GM12865 (cell line): ENCODE results near the gene MYO1H.
"Not testable (repeated sequence)": the region's sequence is repeated elsewhere in the genome, so short reads cannot be mapped to it uniquely, and the experiment has no call there.

ENCODE experiments used
- DNase-seq: peaks from one replicate; pipeline ENCODE4 v3.0.0; 2010; ENCODE audit warnings: low read depth
- H3K4me3 ChIP-seq: 2 replicates; pipeline ENCODE4 v1.5.1; 2011; ENCODE audit warnings: mild to moderate bottlenecking, low read depth, low read length, control low read depth
- TF ChIP-seq, protein P1 (sequence below): IDR thresholded peaks from 2 replicates; pipeline ENCODE4 v1.5.1; 2011; ENCODE audit warnings: low read length, control low read depth, low read depth, inconsistent platforms; ENCODE audit not compliant: insufficient read depth; ENCODE audit errors: missing control alignments

The MYO1H gene

DNA sequence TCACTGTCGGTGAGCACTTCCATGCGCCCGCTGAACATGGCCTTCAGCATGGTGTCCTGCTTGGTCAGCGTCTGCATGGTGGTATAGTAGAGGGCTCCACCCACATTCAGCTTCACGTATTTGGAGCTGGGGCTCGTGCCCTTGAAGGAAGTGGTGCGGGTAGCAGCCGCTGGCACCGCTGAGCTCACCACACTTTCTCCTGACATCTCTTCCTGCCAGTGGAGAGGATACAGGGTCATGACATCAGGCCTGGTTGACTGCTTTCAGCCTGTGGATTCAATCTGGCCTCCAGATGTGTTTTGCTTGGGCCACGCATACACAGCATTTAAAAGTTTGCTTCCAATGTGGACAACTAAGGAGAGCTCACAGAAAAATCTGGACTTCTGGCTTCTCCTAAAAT is 121.8 kb downstream of the MYO1H start:
- H3K4me3 ChIP-seq = no peak overlapping the region
- no peak for DNase-seq
- TF ChIP-seq, protein P1, sequence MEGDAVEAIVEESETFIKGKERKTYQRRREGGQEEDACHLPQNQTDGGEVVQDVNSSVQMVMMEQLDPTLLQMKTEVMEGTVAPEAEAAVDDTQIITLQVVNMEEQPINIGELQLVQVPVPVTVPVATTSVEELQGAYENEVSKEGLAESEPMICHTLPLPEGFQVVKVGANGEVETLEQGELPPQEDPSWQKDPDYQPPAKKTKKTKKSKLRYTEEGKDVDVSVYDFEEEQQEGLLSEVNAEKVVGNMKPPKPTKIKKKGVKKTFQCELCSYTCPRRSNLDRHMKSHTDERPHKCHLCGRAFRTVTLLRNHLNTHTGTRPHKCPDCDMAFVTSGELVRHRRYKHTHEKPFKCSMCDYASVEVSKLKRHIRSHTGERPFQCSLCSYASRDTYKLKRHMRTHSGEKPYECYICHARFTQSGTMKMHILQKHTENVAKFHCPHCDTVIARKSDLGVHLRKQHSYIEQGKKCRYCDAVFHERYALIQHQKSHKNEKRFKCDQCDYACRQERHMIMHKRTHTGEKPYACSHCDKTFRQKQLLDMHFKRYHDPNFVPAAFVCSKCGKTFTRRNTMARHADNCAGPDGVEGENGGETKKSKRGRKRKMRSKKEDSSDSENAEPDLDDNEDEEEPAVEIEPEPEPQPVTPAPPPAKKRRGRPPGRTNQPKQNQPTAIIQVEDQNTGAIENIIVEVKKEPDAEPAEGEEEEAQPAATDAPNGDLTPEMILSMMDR = no peak

DNA sequence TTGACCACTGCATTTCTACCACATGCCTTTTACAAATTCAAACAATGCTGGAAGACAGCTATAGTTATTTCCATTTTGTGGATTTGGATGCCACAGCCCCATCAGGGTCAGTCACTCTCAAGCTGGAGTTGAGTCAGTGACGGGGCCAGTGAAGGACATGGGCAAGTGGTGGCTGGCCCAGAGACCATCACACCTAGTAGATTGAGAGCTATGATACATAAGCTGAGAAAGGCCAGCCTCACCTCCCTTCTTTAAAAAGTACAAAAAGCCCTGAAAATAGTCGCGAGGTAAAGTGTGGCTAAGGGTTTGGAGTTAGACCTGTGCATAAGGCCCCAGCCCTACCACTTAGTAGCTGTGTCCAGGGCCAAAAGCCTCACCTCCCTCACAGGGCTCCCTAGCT is 125.3 kb downstream of the MYO1H start:
- no peak overlapping the region for H3K4me3 ChIP-seq
- TF ChIP-seq, protein P1 = no peak
- DNase-seq = no peak

DNA sequence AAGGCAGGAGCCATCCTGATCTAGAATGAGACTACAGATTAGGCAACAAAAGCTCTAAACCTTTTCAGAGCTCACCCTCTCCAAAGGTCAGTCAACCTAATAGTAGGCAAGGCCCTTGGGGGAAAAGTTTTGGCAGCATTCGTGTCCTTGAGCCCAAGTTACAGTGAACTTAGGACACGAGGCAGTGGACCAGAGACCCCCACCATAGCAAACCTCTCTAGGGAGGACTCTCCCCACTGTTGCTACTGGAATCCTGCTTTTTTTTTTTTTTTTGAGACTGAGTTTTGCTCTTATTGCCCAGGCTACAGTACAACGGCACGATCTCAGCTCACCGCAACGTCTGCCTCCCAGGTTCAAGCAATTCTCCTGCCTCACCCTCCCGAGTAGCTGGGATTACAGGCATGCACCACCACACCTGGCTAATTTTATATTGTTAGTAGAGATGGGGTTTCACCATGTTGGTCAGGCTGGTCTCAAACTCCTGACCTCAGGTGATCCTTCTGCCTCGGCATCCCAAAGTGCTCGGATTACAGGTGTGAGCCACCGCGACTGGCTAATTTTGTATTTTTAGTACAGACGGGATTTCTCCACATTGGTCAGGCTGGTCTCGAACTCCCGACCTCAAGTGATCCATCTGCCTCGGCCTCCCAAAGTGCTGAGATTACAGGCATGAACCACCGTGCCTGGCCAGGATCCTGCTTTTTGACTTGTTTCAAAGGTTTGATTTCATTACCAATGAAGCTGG is 126.0 kb downstream of the MYO1H start:
- DNase-seq, H3K4me3 ChIP-seq: not testable (repeated sequence)

DNA sequence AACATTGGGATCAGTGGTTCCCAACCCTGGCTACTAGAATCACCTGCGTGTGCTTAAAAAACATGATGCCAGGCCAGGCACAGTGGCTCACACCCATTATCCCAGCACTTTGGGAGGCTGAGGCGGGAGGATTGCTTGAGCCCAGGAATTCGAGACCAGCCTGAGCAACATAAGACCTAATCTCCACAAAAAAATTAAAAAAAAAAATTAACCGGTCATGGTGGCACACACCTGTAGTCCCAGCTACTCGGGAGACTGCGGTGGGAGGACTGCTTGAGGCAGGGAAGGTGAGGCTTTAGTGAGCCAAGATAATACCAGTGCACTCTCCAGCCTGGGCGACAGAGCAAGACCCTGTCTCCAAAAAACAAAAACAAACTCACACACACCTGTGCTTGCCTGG is 127.4 kb downstream of the MYO1H start:
- TF ChIP-seq, protein P1 = no peak
- no peak overlapping the region for H3K4me3 ChIP-seq
- no peak for DNase-seq

DNA sequence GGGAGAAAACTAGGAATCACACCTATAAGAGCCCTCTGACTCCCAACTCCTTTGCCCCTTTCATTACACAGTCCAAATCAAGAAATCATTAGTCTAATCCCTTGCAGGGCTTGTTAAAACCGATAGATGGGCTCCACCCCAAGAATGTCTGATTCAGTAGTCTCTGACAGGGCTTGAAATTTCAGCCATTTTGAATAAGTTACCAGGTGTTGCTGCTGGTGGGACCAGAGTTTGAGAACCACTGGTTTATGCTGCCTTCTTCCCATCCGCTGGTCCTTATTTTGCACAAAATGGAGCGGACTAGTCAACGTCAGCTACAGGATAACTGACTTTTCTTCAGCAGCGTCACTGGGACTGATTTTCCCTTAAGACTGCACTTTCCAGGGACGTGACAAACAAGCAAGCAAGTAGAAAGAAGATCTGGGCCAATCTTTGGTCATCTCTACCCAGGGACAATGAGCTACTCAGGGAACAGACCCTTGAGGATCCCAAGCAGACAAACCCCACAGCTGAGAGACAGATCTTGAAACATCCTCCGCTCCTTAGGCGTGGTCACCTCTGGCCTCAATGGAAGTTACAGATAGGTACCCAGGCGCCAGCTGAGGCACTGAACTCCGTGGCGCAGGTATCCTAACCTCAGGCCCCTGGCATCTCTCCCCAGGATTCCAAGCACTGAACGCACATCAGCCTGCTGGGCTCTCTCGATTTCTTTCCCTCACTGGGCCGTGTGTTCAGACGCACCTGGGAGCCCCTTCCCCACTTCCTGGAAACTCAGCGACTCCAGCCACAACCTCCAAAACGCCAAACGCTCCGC is 128.5 kb downstream of the MYO1H start:
- no peak for DNase-seq
- TF ChIP-seq, protein P1 = no peak
- H3K4me3 ChIP-seq = peak overlapping the region; percentile 95

DNA sequence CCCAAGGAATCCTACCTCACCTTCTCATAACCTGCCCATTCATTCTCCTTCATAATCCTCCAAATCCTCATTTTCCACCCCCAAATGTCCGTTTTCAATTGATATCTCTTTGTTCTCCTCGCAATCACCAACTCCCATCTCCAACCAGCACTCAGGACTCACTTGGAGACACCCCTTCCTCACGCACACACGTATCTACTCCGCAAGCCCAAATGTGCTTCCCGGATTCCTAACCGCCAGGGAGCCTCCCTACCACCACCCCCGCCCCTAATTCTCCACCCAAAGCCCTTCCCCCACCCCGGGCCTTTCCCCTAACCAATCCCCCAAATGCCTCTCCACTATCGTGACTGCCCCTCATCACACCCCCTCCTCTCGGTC is 129.1 kb downstream of the MYO1H start:
- DNase-seq = no peak
- peak overlapping the region; percentile 95 for H3K4me3 ChIP-seq
- TF ChIP-seq, protein P1 = no peak

DNA sequence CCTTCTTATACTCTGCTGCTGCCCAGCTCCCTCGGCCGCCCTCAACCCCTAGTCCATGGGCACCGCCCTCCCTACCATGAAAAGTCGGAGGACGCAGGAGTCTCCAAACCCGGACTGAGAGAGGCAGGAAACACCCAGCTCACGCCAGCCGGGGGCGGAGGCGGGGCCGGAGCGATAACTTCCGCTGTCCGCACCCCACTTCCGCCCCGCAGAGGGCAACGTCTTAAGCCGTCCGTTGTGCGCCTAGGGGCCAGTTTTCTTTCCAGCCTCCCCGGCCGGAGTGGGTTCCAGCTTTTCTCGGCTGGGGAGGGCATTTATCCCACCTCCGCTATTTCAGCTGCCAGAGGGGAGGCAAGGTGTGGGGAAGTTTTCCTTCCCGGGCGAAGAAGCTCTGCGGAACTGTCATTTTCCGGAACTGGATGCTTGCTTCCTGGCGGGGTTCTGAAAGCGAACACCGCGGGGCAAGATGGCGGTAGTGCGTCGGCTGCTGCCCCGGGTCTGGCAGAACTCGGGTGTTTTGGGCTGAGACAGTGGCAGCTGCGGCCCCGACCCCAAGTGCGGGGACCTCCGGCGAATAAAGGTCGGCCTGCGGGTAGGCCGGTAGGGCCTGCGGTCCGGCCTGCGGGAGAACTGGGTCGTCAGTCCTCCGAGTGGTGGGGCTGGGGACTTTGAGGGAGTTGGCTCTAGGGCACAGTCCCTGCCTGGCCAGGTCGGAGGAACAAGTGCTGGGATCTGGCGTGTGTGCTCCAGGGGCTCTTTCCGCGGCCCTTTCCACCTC is 129.7 kb downstream of the MYO1H start, which contains the start of the genes KCTD10 and UBE3B:
Gene KCTD10 (minus strand): TSS at position 116 of the 778 bp plus-strand sequence. CDS start 38 bp downstream, at position 78.
Gene UBE3B (plus strand): TSS at position 450 of the 778 bp plus-strand sequence. CDS start 5,918 bp downstream, outside the sequence.
- H3K4me3 ChIP-seq = peak within 1 kb of the TSS; percentile 95
- peak; percentile 93 for DNase-seq
- TF ChIP-seq, protein P1 = no peak
